Fibroblast of lung (primary cell): Measurements from ENCODE around the gene HACD2. TPM values are rescaled to one million over a fixed set of nuclear protein-coding genes. Genes with fewer than 3 reads are reported as not detected.

Experiments
- DNase-seq, 2 donors: peaks; one replicate each; pipeline versions ENCODE4 v3.0.0 to v3.0.0-alpha.2; 2010; ENCODE audit warnings: low read depth in 2 of 2
- H2AFZ ChIP-seq: 2 replicates; pipeline ENCODE4 v1.5.1; 2012; ENCODE audit warnings: low read length, control low read depth, inconsistent platforms
- H3K27ac ChIP-seq: 2 replicates; pipeline ENCODE4 v1.5.1; 2011; ENCODE audit warnings: low read length, control low read depth; ENCODE audit not compliant: insufficient read depth
- H3K27me3 ChIP-seq: 2 replicates; pipeline ENCODE4 v1.5.1; 2011; ENCODE audit warnings: mild to moderate bottlenecking, low read length; ENCODE audit not compliant: control insufficient read depth, insufficient read depth
- H3K36me3 ChIP-seq: 2 replicates; pipeline ENCODE4 v1.5.1; 2011; ENCODE audit warnings: low read length; ENCODE audit not compliant: control insufficient read depth, insufficient read depth
- H3K4me1 ChIP-seq: 2 replicates; pipeline ENCODE4 v1.5.1; 2011; ENCODE audit warnings: low read length; ENCODE audit not compliant: control insufficient read depth, insufficient read depth; ENCODE audit errors: extremely low read depth
- H3K4me2 ChIP-seq: 2 replicates; pipeline ENCODE4 v1.5.1; 2011; ENCODE audit warnings: low read length, control low read depth; ENCODE audit not compliant: insufficient read depth; ENCODE audit errors: extremely low read depth
- H3K4me3 ChIP-seq, 4 experiments: fragments of 200-600 bp in 1 of 4; sonication (generic) in 1 of 4; replicated peaks in 1 of 4; 2 replicates each; pipeline ENCODE4 v1.5.1; 2011 to 2016; ENCODE audit warnings: low read length in 4 of 4, low read depth in 3 of 4, mild to moderate bottlenecking in 3 of 4, control low read depth in 2 of 4, inconsistent platforms in 1 of 4, mixed read lengths in 1 of 4; ENCODE audit not compliant: insufficient read depth in 1 of 4; ENCODE audit errors: control extremely low read depth in 1 of 4
- H3K79me2 ChIP-seq: 2 replicates; pipeline ENCODE4 v1.5.1; 2012; ENCODE audit warnings: mild to moderate bottlenecking, low read length, inconsistent platforms; ENCODE audit not compliant: control insufficient read depth, insufficient read depth
- H3K9ac ChIP-seq: 2 replicates; pipeline ENCODE4 v1.5.1; 2011; ENCODE audit warnings: mild to moderate bottlenecking, low read length, control low read depth; ENCODE audit not compliant: insufficient read depth
- H3K9me3 ChIP-seq: 2 replicates; pipeline ENCODE4 v1.5.1; 2012; ENCODE audit warnings: low read depth, low read length; ENCODE audit not compliant: control insufficient read depth, insufficient read depth
- H4K20me1 ChIP-seq: 2 replicates; pipeline ENCODE4 v1.5.1; 2011; ENCODE audit warnings: low read length; ENCODE audit not compliant: control insufficient read depth, insufficient read depth; ENCODE audit errors: extremely low read depth
- EZH2 ChIP-seq: IDR thresholded peaks from 2 replicates; pipeline ENCODE4 v1.5.1; 2012; ENCODE audit warnings: low read length, control low read depth, mild to moderate bottlenecking; ENCODE audit errors: missing control alignments
- polyA plus RNA-seq, 2 donors: library from polyadenylated mRNA; depleted of rRNA in 1 of 2; stranded (reverse) in 1 of 2; unstranded in 1 of 2; fragments of >200 nt; gene quantifications; 2 replicates each; pipeline ENCODE4 v1.2.1, GENCODE V29; 2011 to 2012; ENCODE audit warnings: missing spikeins in 1 of 2
- total RNA-seq: library from RNA; depleted of rRNA; stranded (reverse); fragments of >200 nt; gene quantifications from 2 replicates; pipeline ENCODE4 v1.2.1, GENCODE V29; 2014
- TF ChIP-seq, protein P1 (sequence below), 2 donors: IDR thresholded peaks in 1 of 2; conservative IDR thresholded peaks in 1 of 2; 1 replicate in 1 of 2; 2 replicates in 1 of 2; pipeline ENCODE4 v1.5.1; 2011 to 2012; ENCODE audit warnings: low read length in 2 of 2, control low read depth in 1 of 2, inconsistent platforms in 1 of 2, low read depth in 1 of 2, mild to moderate bottlenecking in 1 of 2

Gene HACD2
- total and polyA plus RNA-seq, 2 donors (not counting 1 experiment from before 2014, with no cell fraction given) = 22.0 to 48.7 TPM

DNA sequence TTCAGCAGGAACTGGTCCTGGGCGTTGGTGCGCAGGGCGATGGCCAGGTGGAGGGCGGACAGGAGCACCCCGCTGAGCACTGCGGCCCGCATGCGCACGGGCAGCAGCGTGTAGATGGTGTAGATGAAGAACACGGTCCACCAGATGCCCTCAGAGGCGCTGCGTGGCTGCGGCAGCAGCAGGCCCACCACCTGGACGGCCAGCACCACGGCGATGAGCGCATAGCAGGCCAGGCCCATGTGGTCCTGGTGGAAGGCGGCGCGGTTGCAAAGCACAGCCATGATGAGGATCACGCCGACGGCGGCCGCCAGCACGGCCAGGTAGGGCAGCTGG is 137.5 kb downstream of the HACD2 start:
- no peak overlapping the region for H2AFZ ChIP-seq
- no peak for DNase-seq
- H3K4me1 ChIP-seq = no peaks in the 10 kb centered on the region
- H3K4me2 ChIP-seq = no peak overlapping the region
- H3K79me2 ChIP-seq = no peaks in the 10 kb centered on the region
- H3K27me3 ChIP-seq = peaks cover 54% of the 10 kb centered on the region
- H3K4me3 ChIP-seq = no peak overlapping the region
- H3K27ac ChIP-seq = no peak overlapping the region
- H3K9me3 ChIP-seq = no peaks in the 10 kb centered on the region
- H3K9ac ChIP-seq = no peak overlapping the region
- TF ChIP-seq EZH2 = no peak
- TF ChIP-seq, protein P1, sequence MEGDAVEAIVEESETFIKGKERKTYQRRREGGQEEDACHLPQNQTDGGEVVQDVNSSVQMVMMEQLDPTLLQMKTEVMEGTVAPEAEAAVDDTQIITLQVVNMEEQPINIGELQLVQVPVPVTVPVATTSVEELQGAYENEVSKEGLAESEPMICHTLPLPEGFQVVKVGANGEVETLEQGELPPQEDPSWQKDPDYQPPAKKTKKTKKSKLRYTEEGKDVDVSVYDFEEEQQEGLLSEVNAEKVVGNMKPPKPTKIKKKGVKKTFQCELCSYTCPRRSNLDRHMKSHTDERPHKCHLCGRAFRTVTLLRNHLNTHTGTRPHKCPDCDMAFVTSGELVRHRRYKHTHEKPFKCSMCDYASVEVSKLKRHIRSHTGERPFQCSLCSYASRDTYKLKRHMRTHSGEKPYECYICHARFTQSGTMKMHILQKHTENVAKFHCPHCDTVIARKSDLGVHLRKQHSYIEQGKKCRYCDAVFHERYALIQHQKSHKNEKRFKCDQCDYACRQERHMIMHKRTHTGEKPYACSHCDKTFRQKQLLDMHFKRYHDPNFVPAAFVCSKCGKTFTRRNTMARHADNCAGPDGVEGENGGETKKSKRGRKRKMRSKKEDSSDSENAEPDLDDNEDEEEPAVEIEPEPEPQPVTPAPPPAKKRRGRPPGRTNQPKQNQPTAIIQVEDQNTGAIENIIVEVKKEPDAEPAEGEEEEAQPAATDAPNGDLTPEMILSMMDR (conservative IDR thresholded peaks at IDR 0.05 in 1 of 2, IDR thresholded peaks at IDR 0.05 in 1 of 2; ENCODE audit: low read depth in 1 of 2, low read length in 2 of 2) = no peak
- H3K36me3 ChIP-seq = no peaks in the 10 kb centered on the region
- no peaks in the 10 kb centered on the region for H4K20me1 ChIP-seq

DNA sequence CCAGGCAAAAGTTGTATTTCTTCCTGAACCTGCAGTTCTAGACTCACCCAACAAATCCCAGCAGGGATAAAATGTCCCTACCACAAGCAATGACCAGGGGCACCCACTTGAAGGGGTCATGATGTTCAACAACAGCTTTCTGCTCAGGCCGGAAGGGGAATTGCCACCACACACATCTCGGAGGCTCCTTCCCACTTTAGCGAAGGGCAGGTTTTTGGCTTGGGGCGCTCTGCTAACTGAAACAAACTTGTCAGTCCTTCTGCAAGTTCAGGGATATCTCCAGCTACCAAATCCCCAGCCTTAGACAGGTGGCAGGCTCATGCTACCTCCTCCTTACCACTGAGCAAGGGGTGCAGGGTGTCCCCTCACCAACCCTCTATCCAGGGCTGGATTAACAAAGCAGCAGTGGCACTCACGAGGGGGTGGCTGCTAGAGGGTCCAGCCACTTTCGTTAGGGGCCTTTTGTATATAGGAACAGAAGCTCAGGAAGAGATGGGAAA is 138.2 kb downstream of the HACD2 start:
- H3K9me3 ChIP-seq = no peaks in the 10 kb centered on the region
- TF ChIP-seq, protein P1 (conservative IDR thresholded peaks at IDR 0.05 in 1 of 2, IDR thresholded peaks at IDR 0.05 in 1 of 2; ENCODE audit: low read depth in 1 of 2, low read length in 2 of 2) = no peak
- TF ChIP-seq EZH2 = no peak
- H3K4me1 ChIP-seq = no peaks in the 10 kb centered on the region
- H4K20me1 ChIP-seq = no peaks in the 10 kb centered on the region
- no peak overlapping the region for H3K9ac ChIP-seq
- H3K4me3 ChIP-seq = no peak overlapping the region
- H3K4me2 ChIP-seq = no peak overlapping the region
- no peak overlapping the region for H2AFZ ChIP-seq
- DNase-seq = no peak
- peaks cover 54% of the 10 kb centered on the region for H3K27me3 ChIP-seq
- no peaks in the 10 kb centered on the region for H3K79me2 ChIP-seq
- H3K27ac ChIP-seq = no peak overlapping the region
- H3K36me3 ChIP-seq = no peaks in the 10 kb centered on the region

DNA sequence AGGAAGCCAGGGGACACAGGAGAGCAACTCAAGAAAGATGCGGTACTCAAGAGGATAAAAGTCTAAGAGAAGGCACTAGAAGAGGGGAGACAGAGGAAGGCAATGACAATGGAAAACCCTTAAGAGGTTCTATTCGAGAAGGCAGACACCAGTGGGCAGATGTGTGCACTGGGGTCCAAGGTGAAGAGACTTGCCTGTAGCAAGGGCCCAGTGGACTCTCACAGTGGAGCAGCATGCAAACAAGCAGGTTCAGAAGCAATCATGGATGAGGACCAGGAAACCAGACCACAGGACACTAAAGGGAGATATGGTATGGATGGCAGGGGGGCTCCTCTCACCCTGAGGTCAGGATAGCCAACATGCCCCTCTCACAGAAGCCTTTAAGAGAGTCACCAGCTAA is 138.6 kb downstream of the HACD2 start:
- H3K4me1 ChIP-seq = no peaks in the 10 kb centered on the region
- H3K9ac ChIP-seq = no peak overlapping the region
- DNase-seq = no peak
- peaks cover 54% of the 10 kb centered on the region for H3K27me3 ChIP-seq
- H3K9me3 ChIP-seq = no peaks in the 10 kb centered on the region
- no peaks in the 10 kb centered on the region for H3K79me2 ChIP-seq
- H2AFZ ChIP-seq = no peak overlapping the region
- H3K27ac ChIP-seq = no peak overlapping the region
- TF ChIP-seq EZH2 = no peak
- TF ChIP-seq, protein P1 (conservative IDR thresholded peaks at IDR 0.05 in 1 of 2, IDR thresholded peaks at IDR 0.05 in 1 of 2; ENCODE audit: low read depth in 1 of 2, low read length in 2 of 2) = no peak
- no peaks in the 10 kb centered on the region for H4K20me1 ChIP-seq
- H3K36me3 ChIP-seq = no peaks in the 10 kb centered on the region
- H3K4me3 ChIP-seq = no peak overlapping the region
- H3K4me2 ChIP-seq = no peak overlapping the region
